Activated T-helper 1 cell treated with anti-CD3 and anti-CD28 coated beads, Interleukin-2, amount 50 U/mL, for 16 hours (primary cell): ENCODE results near the gene TAF4.

Experiments
- DNase-seq, 2 donors: peaks; one replicate each; pipeline ENCODE4 v3.0.0-alpha.2; 2020; ENCODE audit warnings: low read depth in 1 of 2, low spot score in 1 of 2

Gene TAF4

DNA sequence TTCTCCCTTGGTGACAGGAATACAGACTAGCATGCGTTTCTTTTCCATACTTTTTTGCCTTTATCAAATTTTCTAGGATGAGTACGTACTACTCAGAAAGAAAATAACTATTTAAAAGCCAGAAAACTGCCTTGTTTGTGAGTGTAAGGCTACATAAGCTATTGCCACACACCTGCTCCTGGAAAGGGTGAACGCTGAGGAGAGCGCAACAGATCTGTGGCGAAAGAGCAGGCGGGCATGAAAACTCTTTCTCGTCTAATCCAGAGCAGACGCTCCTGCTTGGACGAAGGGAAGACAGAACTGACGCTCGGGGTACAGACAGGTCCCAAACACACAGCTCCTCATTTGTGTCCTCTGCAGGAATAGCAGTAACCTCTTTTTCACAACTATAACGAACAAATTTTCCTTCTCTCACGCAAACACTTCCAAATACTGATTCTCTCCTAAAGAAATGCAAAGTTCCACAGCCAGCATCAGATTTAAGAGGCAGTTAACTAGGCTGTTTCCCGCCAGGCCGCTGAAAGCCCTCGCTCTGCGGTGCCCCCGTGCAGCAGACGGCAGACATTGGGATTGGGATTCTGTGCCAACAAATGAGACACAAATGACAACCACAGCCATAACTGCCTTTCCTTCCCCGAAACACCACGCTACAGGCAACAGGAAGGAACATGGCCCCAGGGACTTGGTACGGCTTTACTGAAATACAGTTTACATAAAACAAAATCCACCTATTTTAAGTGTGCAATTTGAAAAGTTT lies 20.0 kb downstream of the TAF4 start:
- no peak for DNase-seq

DNA sequence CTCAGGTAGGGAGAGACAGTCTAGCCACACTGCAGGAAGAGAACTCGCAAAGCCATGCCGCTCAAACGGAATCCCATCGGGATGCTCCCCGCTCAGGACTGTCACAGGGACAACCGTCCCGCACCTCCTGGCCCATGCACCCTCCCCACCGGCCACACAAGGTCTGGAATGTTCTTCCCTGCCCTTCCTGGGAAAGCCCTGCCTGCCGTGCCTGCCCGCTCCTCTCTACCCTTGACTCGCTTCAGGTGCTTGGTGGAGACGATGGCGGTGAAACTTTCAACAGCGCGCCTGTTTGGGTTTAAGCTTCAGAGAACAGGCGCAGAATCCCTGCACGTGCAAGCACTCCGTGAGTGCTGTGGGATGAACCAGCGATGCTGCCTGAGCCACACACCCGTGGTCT lies 20.6 kb downstream of the TAF4 start:
- no peak for DNase-seq

DNA sequence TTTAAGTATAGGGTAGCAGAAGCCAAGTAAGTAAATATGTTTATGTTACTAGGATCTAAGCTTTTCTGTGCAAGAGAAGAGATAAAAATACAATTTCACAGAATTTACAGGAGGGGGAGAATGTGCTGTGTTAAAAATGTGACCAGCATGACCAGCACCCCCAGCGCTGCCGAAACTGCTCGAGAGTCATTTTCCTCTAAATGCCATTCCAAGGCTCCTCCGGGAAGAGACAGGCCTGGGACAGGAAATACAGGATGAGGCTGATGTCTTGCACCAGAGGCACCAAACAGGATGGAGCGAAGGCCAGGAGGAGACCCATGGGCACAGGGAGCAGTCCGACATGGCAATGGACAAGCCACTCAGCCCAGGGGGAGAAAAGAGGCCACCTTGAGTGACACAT lies 21.1 kb downstream of the TAF4 start:
- no peak for DNase-seq

DNA sequence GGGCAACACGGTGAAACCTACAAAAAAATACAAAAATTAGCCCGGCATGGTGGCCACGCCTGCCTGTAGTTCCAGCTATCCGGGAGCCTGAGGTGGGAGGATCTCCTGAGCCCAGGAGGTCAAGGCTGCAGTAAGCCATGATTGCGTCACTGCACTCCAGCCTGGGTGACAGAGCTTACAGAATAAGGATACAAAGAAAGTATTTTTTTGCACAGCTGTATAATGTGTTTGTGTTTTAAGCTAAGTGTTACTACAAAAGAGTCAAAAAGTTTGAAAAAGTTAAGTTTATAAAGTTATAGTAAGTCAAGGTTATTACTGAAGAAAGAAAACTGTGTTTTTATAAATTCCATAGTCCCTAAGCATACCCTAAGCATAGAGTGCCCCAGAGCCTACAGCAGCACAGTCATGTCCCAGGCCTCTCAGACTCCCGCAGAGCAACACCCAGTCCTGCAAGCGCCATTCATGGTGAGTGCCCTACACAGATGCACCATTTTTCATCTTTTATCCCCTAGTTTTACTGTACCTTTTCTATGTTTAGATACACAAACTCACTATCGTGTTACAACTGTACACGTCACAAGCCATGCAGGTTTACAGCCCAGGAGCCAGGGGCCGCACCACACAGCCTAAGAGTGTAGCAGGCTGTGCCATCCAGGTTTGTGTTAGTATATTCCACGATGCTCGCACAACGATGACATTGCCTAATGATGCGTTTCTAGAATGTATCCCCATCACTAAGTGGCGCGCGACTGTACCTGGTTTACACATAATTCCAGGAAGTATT lies 22.4 kb downstream of the TAF4 start:
- no peak for DNase-seq

DNA sequence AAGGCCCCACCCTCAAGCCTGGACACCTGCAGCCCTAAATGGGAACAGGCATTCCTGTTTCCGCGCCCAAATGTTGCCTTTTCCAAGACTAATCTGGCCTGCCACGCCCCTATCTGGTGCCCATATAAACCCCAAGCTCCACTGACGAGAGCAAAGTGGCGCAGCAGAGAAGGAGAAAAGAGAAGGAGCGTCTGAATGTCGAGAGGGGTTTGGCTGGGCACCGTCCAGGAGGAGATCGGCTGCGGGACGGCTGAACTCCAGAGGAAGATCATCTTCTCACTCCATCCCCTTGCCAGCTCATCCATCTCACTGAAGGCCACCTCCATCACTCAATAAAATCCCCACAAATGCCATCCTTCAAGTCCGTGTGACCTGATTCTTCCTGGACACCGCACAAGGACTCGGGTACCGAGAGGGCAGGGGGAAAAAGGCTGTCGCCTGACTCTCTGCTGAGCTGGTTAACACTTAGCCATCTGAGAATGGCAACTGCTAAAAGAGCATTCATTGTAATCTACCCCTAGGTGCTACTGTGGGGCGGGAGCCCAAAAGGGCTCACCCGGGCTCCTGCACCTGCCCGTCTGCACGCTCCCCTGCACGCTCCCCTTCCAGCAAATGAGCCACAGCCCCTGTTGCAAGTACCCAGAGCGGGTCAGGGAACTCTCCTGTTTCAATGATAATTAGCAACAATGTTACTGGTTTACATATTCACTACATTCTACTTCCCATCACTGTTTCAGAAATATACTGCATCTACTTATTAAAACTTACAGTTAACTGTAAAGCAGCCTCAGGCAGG lies 23.5 kb downstream of the TAF4 start:
- no peak for DNase-seq

DNA sequence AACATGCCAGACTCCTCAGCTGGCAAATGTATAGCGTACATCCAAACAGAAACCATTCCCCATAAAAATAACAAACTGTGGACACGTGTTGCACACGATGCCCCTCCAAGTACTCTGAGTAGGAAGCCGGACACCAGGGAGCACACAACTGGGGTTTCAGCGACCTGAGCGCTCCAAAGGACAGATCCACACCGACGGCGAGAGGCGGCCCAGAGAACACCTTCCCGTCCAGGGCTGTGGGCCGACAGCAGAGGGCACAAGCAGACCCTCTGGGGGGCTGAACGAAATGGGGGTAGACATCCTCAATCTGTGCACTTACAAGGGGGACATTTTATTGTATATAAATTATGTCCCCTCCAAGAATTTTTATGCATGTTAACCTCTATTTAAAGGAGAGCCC lies 24.7 kb downstream of the TAF4 start:
- no peak for DNase-seq

DNA sequence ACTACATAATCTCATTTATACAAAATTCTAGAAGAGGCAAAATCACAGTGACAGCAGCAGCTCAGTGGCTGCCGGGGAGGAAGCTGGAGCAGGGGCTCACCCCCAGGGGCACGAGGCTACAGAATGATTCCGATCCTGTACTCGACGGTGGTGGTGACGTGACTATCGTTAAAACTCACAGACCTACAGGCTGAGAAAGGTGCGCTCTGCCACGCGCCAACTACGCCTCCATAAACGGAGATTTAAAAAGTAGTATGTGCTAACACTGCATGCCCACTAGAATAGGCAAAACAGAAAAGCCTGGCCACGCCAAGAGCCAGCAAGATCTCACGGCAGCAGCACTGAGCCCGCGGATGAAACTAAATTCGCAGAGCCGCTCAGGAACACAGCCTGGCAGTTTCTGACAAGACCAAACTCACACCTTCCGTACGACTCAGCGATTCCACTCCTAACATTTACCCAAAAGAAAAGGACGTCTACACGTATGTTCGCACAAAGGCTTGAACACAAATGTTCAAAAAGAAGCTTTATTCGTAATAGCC lies 25.2 kb downstream of the TAF4 start:
- DNase-seq, result no peak

DNA sequence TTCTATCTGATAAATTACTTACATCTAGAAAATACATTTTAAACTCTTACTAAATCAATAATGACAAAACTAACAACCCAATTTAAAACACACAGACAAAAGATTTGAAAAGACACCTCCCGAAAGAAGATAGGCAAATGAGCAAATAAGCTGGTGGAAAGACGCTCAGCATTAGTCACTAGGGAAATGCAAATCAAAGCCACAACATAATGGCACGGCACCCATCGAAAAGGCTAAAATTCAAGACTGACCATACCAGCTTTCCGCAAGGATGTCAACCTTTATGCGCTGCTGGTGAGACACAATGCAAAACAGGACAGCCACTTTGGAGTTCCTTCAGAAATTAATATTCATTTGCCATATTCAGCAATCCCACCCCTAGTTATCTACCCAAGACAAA lies 25.9 kb downstream of the TAF4 start:
- no peak for DNase-seq

DNA sequence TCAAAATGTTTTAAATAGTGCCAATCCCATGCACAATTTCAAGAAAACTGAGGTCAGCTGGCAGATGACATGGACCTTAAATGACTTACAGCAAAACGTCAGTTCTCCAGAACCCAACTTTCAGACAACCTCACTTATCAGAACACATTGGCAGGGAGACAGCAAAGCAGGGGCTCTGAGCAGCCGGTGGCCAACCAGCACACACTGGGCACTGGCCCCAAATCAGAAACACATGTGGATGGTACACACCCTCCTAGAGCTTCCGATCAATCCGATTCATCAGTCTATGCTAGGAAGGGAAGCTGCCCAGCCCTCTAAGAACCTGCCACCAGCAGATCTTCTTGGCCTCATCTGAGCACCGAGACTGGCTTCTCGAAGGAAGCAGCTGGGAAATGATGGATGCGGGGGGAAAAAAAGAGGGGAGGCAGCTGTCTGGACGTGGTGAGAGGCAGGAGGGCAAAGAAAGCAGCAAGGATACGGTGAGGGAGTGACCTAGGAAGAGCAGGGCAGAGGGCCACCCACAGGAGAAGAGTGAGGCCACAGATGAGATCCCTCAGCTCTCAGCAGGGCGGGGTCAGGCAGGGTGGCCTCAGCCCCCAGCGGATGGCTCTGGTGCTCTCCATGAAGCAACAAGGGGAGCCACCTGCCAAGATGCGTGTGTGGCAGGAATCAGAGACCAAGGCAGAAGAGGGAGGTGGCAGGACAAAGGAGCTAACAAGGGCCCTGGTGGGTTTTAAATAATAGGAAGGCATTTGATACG lies 32.9 kb downstream of the TAF4 start:
- no peak for DNase-seq

DNA sequence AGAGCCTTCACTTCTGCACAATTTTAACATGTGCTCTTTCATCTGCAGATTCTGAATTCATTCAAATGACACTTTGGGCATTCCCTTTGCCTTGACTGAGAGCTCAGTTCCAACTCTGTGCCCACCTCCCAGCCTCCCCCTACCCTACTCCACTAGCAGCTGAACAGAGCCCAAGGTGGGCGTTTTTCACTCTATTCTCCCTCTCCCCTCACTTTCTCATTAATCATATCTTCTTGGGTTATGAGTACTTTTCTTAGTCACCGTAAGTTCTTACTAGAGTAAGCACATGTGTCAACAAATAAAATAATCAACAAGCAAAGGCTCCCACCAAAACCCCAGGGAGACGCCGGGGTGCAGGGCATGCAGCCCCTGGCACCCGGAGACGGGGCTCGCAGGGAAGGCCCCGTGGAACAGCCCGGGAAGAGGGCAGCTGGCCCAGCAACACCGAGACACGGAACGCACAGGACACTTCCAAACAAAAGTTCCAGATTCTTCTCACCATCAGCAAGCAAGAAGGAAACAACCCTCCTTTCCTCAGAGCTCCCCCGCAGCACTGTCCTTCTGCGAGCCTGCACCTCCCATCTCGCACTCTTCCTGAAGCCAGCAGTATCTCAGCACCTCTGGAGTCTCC lies 34.1 kb downstream of the TAF4 start:
- no peak for DNase-seq

DNA sequence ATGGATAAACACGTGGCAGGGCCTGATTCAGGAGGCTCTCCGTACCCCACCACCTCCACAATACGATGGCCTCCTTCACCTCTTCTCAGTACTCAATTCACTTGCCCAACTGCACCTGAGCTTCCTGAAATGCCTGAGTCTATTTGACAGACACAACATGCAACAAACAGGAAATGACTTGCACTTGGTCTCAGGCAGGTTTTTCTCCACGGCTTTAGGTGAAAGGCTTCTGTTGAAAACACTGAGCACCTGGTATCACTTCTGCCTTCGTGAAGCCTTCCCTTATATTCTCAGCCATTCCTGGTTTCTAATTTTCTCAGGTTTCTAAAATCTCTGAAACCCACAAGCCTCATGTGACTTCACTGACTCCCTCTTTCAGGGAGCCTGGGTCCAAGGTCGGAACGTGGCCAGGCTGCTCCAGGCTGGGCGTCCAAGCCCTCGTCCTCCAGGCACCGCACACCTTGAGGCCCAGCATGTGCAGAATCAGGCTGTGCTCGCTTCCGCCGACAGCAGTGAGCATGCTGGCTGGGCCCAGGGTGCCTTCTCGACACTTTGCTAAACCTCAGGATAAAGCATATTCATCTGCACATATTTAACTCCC lies 34.7 kb downstream of the TAF4 start:
- DNase-seq, result no peak

DNA sequence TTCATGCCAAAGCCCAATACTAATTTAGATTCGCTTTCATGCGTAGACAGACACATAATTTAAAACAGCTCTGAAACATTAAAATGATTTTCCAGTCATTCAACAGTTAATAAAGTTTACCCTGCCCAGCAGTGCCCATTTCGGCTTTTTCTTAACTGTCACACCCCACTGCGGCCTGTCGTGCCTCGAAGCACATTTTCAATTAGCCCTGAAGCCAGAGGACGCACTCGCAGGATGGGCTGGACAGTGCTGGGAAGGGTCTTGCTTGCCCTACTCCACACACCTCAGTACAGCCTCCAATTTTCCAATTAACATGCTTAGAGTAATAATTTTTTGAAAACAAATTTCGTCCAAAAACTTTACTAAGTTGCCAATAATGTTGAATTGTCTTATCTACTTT lies 35.3 kb downstream of the TAF4 start:
- DNase-seq, result no peak

DNA sequence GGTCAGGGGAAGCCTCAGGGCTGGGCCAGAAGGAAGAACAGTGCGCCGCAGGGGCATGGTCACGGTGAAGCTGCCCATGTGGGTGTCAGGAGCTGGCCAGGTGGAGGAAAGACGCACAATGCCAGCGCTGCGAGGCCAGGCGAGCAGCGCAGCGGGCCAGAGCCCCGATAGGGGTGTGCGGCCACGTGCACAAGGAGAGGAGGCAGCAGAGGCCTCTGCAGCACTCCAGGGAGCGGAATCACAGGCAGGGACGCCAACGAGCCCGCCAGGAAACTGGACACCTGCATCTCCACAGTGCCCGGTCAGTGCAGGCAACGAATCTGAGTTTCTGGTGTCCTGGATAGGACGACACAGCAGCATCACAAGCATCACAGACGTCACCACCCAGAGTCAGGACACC lies 35.7 kb downstream of the TAF4 start:
- DNase-seq, result no peak

DNA sequence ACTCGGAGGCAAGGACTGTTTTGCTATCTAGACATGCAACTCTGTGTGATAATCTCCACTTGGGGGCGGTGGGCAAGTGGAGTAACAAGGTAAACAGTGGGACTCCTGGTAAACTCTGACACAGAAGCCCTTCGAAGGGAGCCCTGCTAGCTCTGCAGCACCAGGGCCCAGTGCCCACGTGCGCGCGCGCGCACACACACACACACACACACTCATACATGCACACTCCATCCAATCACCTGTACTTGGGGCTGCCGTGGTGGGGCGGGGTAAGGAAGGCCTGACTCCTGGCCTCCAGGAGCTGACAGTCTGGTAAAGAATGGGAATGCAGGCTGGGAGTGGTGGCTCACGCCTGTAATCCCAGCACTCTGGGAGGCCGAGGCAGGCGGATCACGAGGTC lies 36.4 kb downstream of the TAF4 start:
- no peak for DNase-seq

DNA sequence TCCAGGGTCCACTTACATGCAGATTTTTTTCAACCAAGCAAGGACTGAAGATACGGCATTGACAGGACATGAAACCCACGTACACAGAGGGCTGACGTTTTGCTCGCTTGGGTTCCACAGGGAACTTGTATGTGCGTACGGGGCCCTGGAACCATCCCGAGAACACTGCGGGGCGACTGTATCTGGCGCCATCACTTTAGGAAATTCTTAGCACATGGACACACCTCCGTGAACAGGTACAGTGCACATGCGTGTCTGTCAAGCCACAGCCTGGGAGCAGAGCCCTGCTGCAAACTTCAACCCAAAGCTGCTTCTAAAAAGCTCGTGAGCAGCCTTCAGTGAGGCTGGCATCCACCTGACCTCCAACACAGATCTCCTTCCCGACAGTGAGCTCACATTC lies 37.3 kb downstream of the TAF4 start:
- no peak for DNase-seq

DNA sequence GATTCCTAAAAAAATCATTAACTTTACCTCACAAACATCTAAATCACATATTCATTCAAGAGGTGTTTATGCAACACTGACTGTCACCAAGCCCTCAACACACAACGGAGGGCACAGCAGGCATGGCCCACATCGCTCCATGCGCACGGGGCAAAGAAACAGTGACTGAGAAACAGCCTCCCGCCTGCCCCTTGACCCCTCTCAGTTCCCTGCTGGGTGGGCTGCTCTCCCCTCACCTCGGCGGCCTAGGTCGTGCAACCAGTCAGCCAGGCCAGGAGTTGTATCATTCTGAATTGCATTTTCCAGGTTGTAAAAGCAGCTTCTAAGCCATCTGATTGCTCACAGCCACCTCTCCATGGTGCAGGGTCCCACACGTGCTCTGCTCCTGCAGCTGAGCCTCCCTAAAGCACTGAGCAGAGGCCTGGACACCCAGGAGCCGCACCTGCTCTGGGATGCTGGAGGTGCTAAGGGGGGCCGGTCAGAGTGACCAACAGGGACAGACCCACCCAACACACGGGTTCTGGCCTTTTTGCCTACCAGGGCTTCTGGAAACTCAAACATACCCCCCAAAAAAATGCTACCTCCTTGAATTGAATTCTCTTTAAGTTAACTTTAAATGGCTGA lies 37.9 kb downstream of the TAF4 start:
- DNase-seq, result no peak

DNA sequence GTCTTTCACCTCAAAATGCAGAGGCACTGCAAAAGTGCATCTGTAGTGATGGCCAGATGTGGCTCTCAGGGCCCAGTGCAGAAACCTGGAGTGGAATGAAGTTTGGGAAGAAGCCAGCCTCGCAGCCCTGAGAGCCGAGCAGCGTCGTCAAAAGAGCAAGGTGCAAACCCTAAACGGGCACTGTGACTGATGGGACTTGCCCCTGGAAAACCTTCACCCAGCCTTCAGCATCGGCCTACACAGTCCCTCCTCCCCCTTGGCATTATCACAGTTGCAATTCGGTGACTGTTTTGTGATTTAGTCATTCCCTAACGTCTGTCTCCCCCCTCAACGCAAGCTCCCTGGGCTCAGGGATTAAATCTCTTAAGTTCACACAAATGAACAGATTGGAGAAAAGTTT lies 38.6 kb downstream of the TAF4 start:
- DNase-seq, result no peak

DNA sequence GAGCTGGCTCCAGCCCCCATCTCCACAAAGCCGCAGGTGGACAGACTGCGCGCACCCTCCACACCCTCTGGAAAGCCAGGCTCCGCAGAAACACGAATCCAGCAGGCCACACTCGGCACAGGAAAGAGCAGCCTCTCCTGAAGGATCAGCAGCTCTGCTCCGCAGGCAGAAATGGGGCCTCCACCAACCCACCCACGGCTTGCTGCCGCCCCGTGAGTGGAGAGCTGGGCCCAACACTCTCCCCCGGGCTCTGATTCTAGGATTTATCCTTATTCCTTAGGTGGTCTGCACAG lies 39.2 kb downstream of the TAF4 start:
- no peak for DNase-seq

DNA sequence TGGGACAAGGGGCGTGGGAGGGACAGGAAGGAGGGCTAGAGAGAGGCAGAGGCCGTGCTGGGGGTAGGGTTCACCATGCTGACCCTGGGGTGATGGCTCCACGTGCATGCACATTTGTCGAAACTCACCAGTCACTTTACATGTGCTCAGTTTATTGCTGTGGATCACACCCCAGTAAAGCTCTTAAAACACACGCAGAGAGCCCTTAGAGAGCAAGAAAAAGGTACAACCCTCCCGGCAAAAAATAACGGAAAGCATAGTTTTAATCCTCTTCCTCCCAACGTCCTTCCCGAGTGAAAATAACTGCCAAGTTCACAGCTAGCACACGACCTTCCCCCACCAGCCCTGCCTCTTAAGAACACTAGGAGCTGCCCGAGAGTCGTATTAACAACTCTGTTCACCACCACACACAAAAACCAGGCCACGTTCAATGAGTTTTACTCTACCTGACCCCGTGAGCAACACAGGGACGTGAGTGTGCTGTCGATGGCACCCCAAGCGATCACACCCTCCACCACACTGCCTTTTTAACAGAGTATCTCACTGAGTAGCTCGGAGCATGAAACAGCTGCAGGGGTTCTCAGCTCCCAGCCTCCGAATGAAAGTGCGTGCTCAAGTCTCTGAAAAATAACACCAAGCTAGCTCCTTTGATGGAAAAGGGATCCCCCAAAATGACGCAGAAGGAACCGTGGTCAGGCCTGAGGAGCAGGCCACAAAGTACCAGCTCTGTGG lies 39.7 kb downstream of the TAF4 start:
- DNase-seq, result no peak
